Mesodermal cell (in vitro differentiated cells): ENCODE results near the gene TMPRSS15.

Experiments used
- H3K27ac ChIP-seq: 2 replicates; pipeline ENCODE4 v1.7.0; 2013; ENCODE audit warnings: mild to moderate bottlenecking, low read depth, low read length, moderate library complexity; ENCODE audit not compliant: severe bottlenecking
- H3K36me3 ChIP-seq: 2 replicates; pipeline ENCODE4 v1.7.1; 2013; ENCODE audit warnings: mild to moderate bottlenecking, low read length, moderate library complexity; ENCODE audit not compliant: control insufficient read depth, insufficient read depth
- H3K4me1 ChIP-seq: one replicate; pipeline ENCODE4 v1.7.1; 2013; ENCODE audit warnings: mild to moderate bottlenecking, low read length; ENCODE audit not compliant: insufficient read depth, control insufficient read depth, poor library complexity, severe bottlenecking
- H3K4me3 ChIP-seq: 2 replicates; pipeline ENCODE4 v1.7.0; 2013; ENCODE audit warnings: low read length, control low read depth, mild to moderate bottlenecking; ENCODE audit not compliant: insufficient read depth, poor library complexity, severe bottlenecking; ENCODE audit errors: extremely low read depth
- H3K9me3 ChIP-seq: 2 replicates; pipeline ENCODE4 v1.7.1; 2013; ENCODE audit warnings: mild to moderate bottlenecking, low read length, moderate library complexity; ENCODE audit not compliant: control insufficient read depth
- WGBS, 2 experiments: methylation state at CpG; one replicate each; pipeline ENCODE4 v1.1.5; 2013; ENCODE audit warnings: missing lambda C conversion rate in 2 of 2; ENCODE audit not compliant: insufficient coverage in 2 of 2; 5-methylcytosine and 5-hydroxymethylcytosine counted together

Gene TMPRSS15

GRCh38 chr21:18248171-18248570, 155.4 kb downstream of the TMPRSS15 start:
- Histone ChIP-seq H3K36me3 (no peaks in the 10 kb centered on the region), H3K4me1 (no peaks in the 10 kb centered on the region), H3K9me3 (no peaks in the 10 kb centered on the region), H3K27ac (no peak overlapping the region), H3K4me3 (no peak overlapping the region)
- WGBS, 2 experiments: no CpG with 5 or more reads among the region's 1 CpG

GRCh38 chr21:18245464-18245967, 158.1 kb downstream of the TMPRSS15 start:
- Histone ChIP-seq H3K9me3 (no peaks in the 10 kb centered on the region), H3K27ac (no peak overlapping the region), H3K4me3 (peak overlapping the region; percentile 27), H3K4me1 (no peaks in the 10 kb centered on the region), H3K36me3 (no peaks in the 10 kb centered on the region)
- WGBS, 2 experiments: 11 to 18% methylated on average over 16 to 22 of the region's 22 CpGs

- WGBS, 2 experiments: 2 to 6% methylated on average over 27 to 38 of the region's 72 CpGs
- Histone ChIP-seq H3K4me3 (peak within 1 kb of the TSS; percentile 27), H3K9me3 (no peaks in the 10 kb centered on the region), H3K27ac (no peak within 1 kb of the TSS), H3K36me3 (no peaks in the 10 kb centered on the region), H3K4me1 (no peaks in the 10 kb centered on the region)
Measured at GRCh38 chr21:18244671-18245463, 158.7 kb downstream of the TMPRSS15 start, which contains the start of gene CHODL. Gene CHODL (plus strand): TSS chr21:18244833. CDS start chr21:18245224, 391 bp downstream.

GRCh38 chr21:18235545-18235944, 168.0 kb downstream of the TMPRSS15 start:
- Histone ChIP-seq H3K4me3 (no peak overlapping the region), H3K4me1 (no peaks in the 10 kb centered on the region), H3K27ac (no peak overlapping the region), H3K9me3 (no peaks in the 10 kb centered on the region), H3K36me3 (no peaks in the 10 kb centered on the region)
- no CpG with 5 or more reads among the region's 1 CpG for WGBS, 2 experiments

- Histone ChIP-seq H3K9me3 (no peaks in the 10 kb centered on the region), H3K4me3 (no peak overlapping the region), H3K36me3 (no peaks in the 10 kb centered on the region), H3K4me1 (no peaks in the 10 kb centered on the region), H3K27ac (no peak overlapping the region)
- 67 to 100% methylated on average over 1 to 2 of the region's 5 CpGs for WGBS, 2 experiments
Measured at GRCh38 chr21:18228060-18228739, 175.4 kb downstream of the TMPRSS15 start.

GRCh38 chr21:18222346-18222745, 181.2 kb downstream of the TMPRSS15 start:
- WGBS, 2 experiments: 63 to 100% methylated on average over 1 of the region's 1 CpG

GRCh38 chr21:18220498-18220897, 183.1 kb downstream of the TMPRSS15 start:
- Histone ChIP-seq H3K36me3 (no peaks in the 10 kb centered on the region), H3K4me3 (no peak overlapping the region), H3K9me3 (peaks cover 6% of the 10 kb centered on the region), H3K27ac (no peak overlapping the region), H3K4me1 (no peaks in the 10 kb centered on the region)

More at GRCh38 chr21:18222346-18222745, 181.2 kb downstream of the TMPRSS15 start:
- Histone ChIP-seq H3K27ac (no peak overlapping the region), H3K4me3 (no peak overlapping the region), H3K4me1 (no peaks in the 10 kb centered on the region), H3K36me3 (no peaks in the 10 kb centered on the region), H3K9me3 (peaks cover 6% of the 10 kb centered on the region)
